OCI-LY7 (cell line): ENCODE data around the gene HOXA7.

ENCODE experiments used
- CTCF ChIP-seq: fragments of 200-600 bp; sonication (generic); conservative IDR thresholded peaks from 2 replicates; pipeline ENCODE4 v1.5.1; 2014; ENCODE audit warnings: mild to moderate bottlenecking, antibody characterized with exemption, low read length, moderate library complexity, mixed read lengths
- EZH2phosphoT487 ChIP-seq: fragments of 200-600 bp; sonication (generic); IDR thresholded peaks from 2 replicates; pipeline ENCODE4 v1.6.1; 2018; ENCODE audit warnings: low read depth, borderline replicate concordance, mild to moderate bottlenecking, mixed run types, antibody characterized with exemption, low read length, moderate library complexity, mixed read lengths

GRCh38 chr7:27139334-27140125 lies 16.9 kb downstream of the HOXA7 start:
- TF ChIP-seq CTCF: no peak
- TF ChIP-seq EZH2phosphoT487: no peak
